Measurements from ENCODE around the gene ALOX5.

DNA sequence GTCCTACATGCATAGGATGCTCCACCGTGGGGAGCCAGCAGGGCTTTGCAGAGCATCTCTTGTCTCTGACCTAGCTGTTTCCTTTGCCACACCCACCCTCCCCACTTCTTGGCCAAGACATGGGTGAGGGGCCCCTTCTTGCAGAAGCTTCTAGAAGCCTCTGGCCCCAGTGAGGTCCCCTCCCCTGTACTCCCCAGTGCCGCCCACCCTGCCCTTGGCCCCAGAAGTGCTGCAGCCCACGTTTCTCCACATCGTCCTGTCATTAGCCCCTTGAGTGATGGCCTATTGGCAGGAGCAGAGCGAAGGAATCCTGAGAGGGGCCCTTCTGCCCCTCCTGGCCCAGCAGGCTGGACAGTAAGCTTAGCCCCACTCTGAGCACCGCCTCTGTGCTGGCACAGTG lies 43.7 kb downstream of the ALOX5 start:
- TF ChIP-seq, protein P1, sequence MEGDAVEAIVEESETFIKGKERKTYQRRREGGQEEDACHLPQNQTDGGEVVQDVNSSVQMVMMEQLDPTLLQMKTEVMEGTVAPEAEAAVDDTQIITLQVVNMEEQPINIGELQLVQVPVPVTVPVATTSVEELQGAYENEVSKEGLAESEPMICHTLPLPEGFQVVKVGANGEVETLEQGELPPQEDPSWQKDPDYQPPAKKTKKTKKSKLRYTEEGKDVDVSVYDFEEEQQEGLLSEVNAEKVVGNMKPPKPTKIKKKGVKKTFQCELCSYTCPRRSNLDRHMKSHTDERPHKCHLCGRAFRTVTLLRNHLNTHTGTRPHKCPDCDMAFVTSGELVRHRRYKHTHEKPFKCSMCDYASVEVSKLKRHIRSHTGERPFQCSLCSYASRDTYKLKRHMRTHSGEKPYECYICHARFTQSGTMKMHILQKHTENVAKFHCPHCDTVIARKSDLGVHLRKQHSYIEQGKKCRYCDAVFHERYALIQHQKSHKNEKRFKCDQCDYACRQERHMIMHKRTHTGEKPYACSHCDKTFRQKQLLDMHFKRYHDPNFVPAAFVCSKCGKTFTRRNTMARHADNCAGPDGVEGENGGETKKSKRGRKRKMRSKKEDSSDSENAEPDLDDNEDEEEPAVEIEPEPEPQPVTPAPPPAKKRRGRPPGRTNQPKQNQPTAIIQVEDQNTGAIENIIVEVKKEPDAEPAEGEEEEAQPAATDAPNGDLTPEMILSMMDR (IDR thresholded peaks at IDR 0.05), result no peak
- no peak for TF ChIP-seq POLR2A (IDR thresholded peaks at IDR 0.05)
- no peak for TF ChIP-seq POLR2AphosphoS5 (IDR thresholded peaks at IDR 0.05)
- TF ChIP-seq EP300 (IDR thresholded peaks at IDR 0.05), result no peak

All from upper lobe of left lung (tissue), 4 donors.